HL-60 (cell line): ENCODE data around the gene ZNF19.
"Not testable (repeated sequence)": the region's sequence is repeated elsewhere in the genome, so short reads cannot be mapped to it uniquely, and the experiment has no call there.

Experiments
- DNase-seq, 2 experiments: peaks; one replicate each; pipeline ENCODE4 v3.0.0-alpha.2; 2010 to 2020; ENCODE audit warnings: low read depth in 1 of 2, low spot score in 1 of 2
- H3K27ac ChIP-seq: fragments of 250-450 bp; sonication (Bioruptor Pico); replicated peaks from 2 replicates; pipeline ENCODE4 v1.5.1; 2020; ENCODE audit warnings: mild to moderate bottlenecking, moderate library complexity
- H3K27me3 ChIP-seq: fragments of 250-450 bp; sonication (Bioruptor Pico); 2 replicates; pipeline ENCODE4 v1.5.1; 2021; ENCODE audit warnings: mild to moderate bottlenecking, moderate library complexity; ENCODE audit not compliant: insufficient read depth, poor library complexity, severe bottlenecking
- H3K4me3 ChIP-seq: replicated peaks from 2 replicates; pipeline ENCODE4 v1.5.1; 2011; ENCODE audit warnings: mild to moderate bottlenecking, control low read depth, low read length; ENCODE audit not compliant: insufficient read depth
- GABPA ChIP-seq: IDR thresholded peaks from 2 replicates; pipeline ENCODE4 v1.6.1; 2012; ENCODE audit warnings: low read depth
- POLR2AphosphoS5 ChIP-seq: IDR thresholded peaks from 2 replicates; pipeline ENCODE4 v1.6.1; 2012; ENCODE audit warnings: low read depth
- SPI1 ChIP-seq: IDR thresholded peaks from 2 replicates; pipeline ENCODE4 v1.6.1; 2012; ENCODE audit warnings: low read depth, mild to moderate bottlenecking, borderline replicate concordance
- TF ChIP-seq, protein P1 (sequence below): IDR thresholded peaks from one replicate; pipeline ENCODE4 v1.5.1; 2011; ENCODE audit warnings: low read length, control low read depth, inconsistent platforms; ENCODE audit not compliant: insufficient read depth
- TF ChIP-seq, protein P2 (sequence below): IDR thresholded peaks from 2 replicates; pipeline ENCODE4 v1.6.1; 2012; ENCODE audit warnings: low read depth; ENCODE audit not compliant: insufficient replicate concordance

ZNF19 gene

DNA sequence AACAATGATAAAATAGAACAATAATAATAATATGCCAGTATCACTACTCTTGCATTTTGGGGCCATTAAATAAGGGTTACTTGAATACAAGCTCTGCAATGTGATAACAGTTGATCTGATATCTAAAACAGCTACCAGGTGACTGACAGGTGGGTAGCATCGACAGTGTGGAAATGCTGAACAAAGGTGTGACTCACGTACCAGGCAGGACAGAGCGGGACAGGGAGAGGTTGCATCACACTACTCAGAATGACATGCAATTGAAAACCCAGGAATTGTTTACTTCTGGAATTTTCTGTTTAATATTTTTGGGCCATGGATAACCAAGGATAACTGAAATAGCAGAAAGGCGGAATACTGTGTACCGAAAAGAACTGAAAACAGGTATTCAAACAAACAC lies 15.8 kb upstream of the ZNF19 start:
- Histone ChIP-seq H3K27me3 (peaks cover 7% of the 10 kb centered on the region), H3K27ac (no peak overlapping the region), H3K4me3 (no peak overlapping the region)
- TF ChIP-seq SPI1 (no peak), POLR2AphosphoS5 (no peak)
- TF ChIP-seq, protein P1, sequence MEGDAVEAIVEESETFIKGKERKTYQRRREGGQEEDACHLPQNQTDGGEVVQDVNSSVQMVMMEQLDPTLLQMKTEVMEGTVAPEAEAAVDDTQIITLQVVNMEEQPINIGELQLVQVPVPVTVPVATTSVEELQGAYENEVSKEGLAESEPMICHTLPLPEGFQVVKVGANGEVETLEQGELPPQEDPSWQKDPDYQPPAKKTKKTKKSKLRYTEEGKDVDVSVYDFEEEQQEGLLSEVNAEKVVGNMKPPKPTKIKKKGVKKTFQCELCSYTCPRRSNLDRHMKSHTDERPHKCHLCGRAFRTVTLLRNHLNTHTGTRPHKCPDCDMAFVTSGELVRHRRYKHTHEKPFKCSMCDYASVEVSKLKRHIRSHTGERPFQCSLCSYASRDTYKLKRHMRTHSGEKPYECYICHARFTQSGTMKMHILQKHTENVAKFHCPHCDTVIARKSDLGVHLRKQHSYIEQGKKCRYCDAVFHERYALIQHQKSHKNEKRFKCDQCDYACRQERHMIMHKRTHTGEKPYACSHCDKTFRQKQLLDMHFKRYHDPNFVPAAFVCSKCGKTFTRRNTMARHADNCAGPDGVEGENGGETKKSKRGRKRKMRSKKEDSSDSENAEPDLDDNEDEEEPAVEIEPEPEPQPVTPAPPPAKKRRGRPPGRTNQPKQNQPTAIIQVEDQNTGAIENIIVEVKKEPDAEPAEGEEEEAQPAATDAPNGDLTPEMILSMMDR: no peak
- TF ChIP-seq, protein P2, sequence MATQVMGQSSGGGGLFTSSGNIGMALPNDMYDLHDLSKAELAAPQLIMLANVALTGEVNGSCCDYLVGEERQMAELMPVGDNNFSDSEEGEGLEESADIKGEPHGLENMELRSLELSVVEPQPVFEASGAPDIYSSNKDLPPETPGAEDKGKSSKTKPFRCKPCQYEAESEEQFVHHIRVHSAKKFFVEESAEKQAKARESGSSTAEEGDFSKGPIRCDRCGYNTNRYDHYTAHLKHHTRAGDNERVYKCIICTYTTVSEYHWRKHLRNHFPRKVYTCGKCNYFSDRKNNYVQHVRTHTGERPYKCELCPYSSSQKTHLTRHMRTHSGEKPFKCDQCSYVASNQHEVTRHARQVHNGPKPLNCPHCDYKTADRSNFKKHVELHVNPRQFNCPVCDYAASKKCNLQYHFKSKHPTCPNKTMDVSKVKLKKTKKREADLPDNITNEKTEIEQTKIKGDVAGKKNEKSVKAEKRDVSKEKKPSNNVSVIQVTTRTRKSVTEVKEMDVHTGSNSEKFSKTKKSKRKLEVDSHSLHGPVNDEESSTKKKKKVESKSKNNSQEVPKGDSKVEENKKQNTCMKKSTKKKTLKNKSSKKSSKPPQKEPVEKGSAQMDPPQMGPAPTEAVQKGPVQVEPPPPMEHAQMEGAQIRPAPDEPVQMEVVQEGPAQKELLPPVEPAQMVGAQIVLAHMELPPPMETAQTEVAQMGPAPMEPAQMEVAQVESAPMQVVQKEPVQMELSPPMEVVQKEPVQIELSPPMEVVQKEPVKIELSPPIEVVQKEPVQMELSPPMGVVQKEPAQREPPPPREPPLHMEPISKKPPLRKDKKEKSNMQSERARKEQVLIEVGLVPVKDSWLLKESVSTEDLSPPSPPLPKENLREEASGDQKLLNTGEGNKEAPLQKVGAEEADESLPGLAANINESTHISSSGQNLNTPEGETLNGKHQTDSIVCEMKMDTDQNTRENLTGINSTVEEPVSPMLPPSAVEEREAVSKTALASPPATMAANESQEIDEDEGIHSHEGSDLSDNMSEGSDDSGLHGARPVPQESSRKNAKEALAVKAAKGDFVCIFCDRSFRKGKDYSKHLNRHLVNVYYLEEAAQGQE: no peak
- DNase-seq: no peak

DNA sequence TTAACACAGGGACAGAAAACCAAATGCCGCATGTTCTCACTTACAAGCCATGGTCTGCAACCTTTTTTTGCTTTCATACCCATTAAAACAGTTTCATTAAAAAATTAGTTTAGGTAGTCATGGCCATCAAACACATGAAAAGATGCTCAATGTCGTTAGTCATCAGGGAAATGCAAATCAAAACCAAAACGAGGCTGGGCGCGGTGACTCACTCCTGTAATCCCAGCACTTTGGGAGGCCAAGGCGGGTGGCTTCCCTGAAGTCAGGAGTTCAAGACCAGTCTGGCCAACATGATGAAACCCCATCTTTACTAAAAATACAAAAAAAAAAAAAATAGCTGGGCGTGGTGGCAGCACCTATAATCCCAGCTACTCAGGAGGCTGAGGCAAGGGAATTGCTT lies 14.9 kb upstream of the ZNF19 start:
- not testable (repeated sequence) for H3K4me3 ChIP-seq, H3K27ac ChIP-seq, H3K27me3 ChIP-seq, DNase-seq

DNA sequence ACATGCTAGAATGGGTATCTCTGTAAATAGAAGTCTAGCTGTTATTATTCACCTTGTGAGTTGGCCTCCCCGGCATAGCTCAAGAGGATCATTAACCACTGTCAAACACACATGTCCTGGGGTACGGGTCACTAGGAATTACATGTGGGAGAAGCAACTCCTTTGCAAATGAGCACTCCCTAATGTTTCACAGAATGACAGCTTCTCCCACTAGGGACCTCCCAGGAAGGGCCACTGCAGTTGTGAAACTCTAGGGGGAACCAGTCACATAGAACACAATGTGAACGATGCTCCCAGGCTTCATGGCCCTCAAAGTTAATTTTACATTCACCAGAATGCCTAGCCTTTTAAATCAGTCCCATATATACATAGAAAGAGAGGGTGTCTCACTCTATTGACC lies 12.4 kb upstream of the ZNF19 start:
- Histone ChIP-seq H3K27me3 (no peaks in the 10 kb centered on the region), H3K27ac (no peak overlapping the region), H3K4me3 (no peak overlapping the region)
- DNase-seq: no peak
- TF ChIP-seq POLR2AphosphoS5: no peak
- TF ChIP-seq, protein P1: no peak
- TF ChIP-seq, protein P2: no peak
- TF ChIP-seq GABPA: no peak
- TF ChIP-seq SPI1: no peak

DNA sequence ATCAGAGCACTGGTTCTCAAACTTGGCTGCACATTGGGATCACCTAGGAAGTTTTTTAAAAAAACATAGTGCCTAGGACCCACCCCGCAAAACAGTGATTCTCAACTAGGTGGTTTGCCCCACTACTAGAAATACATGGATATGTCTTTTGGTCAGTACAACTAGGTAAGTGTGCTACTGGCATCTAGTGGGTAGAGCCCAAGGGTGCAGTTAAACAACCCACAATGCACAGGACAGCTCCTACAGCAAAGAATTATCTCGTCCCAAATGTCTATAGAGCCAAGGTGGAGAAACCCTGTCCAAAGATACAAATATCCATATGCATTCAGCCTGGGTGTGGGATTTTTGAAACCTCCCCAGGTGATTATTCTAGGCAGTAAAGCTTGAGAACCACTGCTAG lies 11.8 kb upstream of the ZNF19 start:
- no peak for DNase-seq
- TF ChIP-seq, protein P1: no peak
- TF ChIP-seq POLR2AphosphoS5 (no peak), GABPA (no peak), SPI1 (no peak)
- TF ChIP-seq, protein P2: no peak
- H3K27ac ChIP-seq: no peak overlapping the region
- H3K27me3 ChIP-seq: no peaks in the 10 kb centered on the region
- no peak overlapping the region for H3K4me3 ChIP-seq
